ENCODE results near the gene NHS. TPM values are rescaled to one million over a fixed set of nuclear protein-coding genes. Genes with fewer than 3 reads are reported as not detected.

NHS gene
- total and polyA plus RNA-seq, 8 donors = 0.19 to 1.7 (median 0.54) TPM

- 65 to 86% methylated on average over 6 of the region's 6 CpGs for WGBS, 2 donors
These were observed 212.4 kb downstream of the NHS start for GRCh38 chrX:17587366-17587765.

GRCh38 chrX:17588303-17588702 lies 213.3 kb downstream of the NHS start:
- Histone ChIP-seq H3K4me1 (no peaks in the 10 kb centered on the region), H3K9me3 (no peaks in the 10 kb centered on the region), H3K27me3 (peaks cover 0 to 4% (median 0%) of the 10 kb centered on the region in 4 donors), H3K36me3 (no peaks in the 10 kb centered on the region), H3K27ac (no peak overlapping the region), H3K4me3 (no peak overlapping the region)
- intact Hi-C loops (cut with DNase I) = no loop called here
- no peak for DNase-seq
- no peak for ATAC-seq
- no peak for TF ChIP-seq CTCF (IDR thresholded peaks at IDR 0.05)
- no peak for FAIRE-seq
- WGBS, 2 donors = 56 to 57% methylated on average over 3 of the region's 3 CpGs

More at GRCh38 chrX:17587366-17587765, 212.4 kb downstream of the NHS start:
- no peak overlapping the region for H3K4me3 ChIP-seq
- no peaks in the 10 kb centered on the region for H3K9me3 ChIP-seq
- H3K4me1 ChIP-seq = no peaks in the 10 kb centered on the region
- DNase-seq (no peak), FAIRE-seq (no peak), ATAC-seq (no peak)
- H3K27ac ChIP-seq = no peak overlapping the region
- H3K36me3 ChIP-seq = no peaks in the 10 kb centered on the region
- intact Hi-C loops (cut with DNase I) = no loop called here
- H3K27me3 ChIP-seq = peaks cover 0 to 4% (median 0%) of the 10 kb centered on the region in 4 donors
- TF ChIP-seq CTCF (IDR thresholded peaks at IDR 0.05) = no peak

GRCh38 chrX:17590892-17591740 lies 216.1 kb downstream of the NHS start:
- intact Hi-C loops (cut with DNase I) = no loop called here

GRCh38 chrX:17591741-17592110 lies 216.7 kb downstream of the NHS start:
- H3K4me3 ChIP-seq = no peak overlapping the region
- H3K27me3 ChIP-seq = no peaks in the 10 kb centered on the region
- FAIRE-seq (no peak), DNase-seq (no peak), ATAC-seq (peak in 3 of 4 donors; percentile 44 to 65 (median 44))
- H3K36me3 ChIP-seq = no peaks in the 10 kb centered on the region
- 37 to 50% methylated on average over 4 of the region's 4 CpGs for WGBS, 2 donors
- intact Hi-C loops (cut with DNase I) = no loop called here
- TF ChIP-seq CTCF (IDR thresholded peaks at IDR 0.05) = no peak
- no peak overlapping the region for H3K27ac ChIP-seq
- H3K4me1 ChIP-seq = peaks cover 0 to 7% (median 6%) of the 10 kb centered on the region in 3 donors
- H3K9me3 ChIP-seq = no peaks in the 10 kb centered on the region

More at GRCh38 chrX:17590892-17591740, 216.1 kb downstream of the NHS start:
- ATAC-seq (peak; percentile 69 to 93 (median 90)), DNase-seq (peak in 4 of 6 donors; percentile 28 to 63 (median 50)), FAIRE-seq (no peak)
- Histone ChIP-seq H3K27me3 (no peaks in the 10 kb centered on the region), H3K9me3 (no peaks in the 10 kb centered on the region), H3K4me3 (no peak overlapping the region), H3K27ac (no peak overlapping the region), H3K4me1 (peaks cover 0 to 5% (median 3%) of the 10 kb centered on the region in 3 donors), H3K36me3 (no peaks in the 10 kb centered on the region)
- 27 to 34% methylated on average over 9 of the region's 9 CpGs for WGBS, 2 donors
- TF ChIP-seq CTCF (IDR thresholded peaks at IDR 0.05) = peak in 3 of 4 donors; percentile 29 to 50 (median 49)

- Histone ChIP-seq H3K36me3 (no peaks in the 10 kb centered on the region), H3K9me3 (no peaks in the 10 kb centered on the region), H3K4me1 (peaks cover 0 to 10% (median 6%) of the 10 kb centered on the region in 3 donors), H3K27ac (no peak overlapping the region), H3K27me3 (no peaks in the 10 kb centered on the region), H3K4me3 (no peak overlapping the region)
- FAIRE-seq (no peak), ATAC-seq (peak in 3 of 4 donors; percentile 9 to 37 (median 37)), DNase-seq (no peak)
- intact Hi-C loops (cut with DNase I) = no loop called here
- no peak for TF ChIP-seq CTCF (IDR thresholded peaks at IDR 0.05)
- WGBS, 2 donors = 53 to 71% methylated on average over 1 of the region's 1 CpG
These were observed 217.1 kb downstream of the NHS start for GRCh38 chrX:17592117-17592516.

Measured in pancreas (tissue), 10 donors.